Glutamatergic neuron (in vitro differentiated cells): ENCODE results near the gene MRI1. TPM values are rescaled to one million over a fixed set of nuclear protein-coding genes. Genes with fewer than 3 reads are reported as not detected.

ENCODE experiments used
- DNase-seq: peaks from one replicate; pipeline ENCODE4 v3.0.0; 2022
- H3K27ac Mint-ChIP-seq: one replicate; pipeline ENCODE4 v1.8.0; 2020; ENCODE audit warnings: mild to moderate bottlenecking, mixed read lengths, inconsistent platforms; ENCODE audit not compliant: unreplicated experiment
- H3K27me3 Mint-ChIP-seq: one replicate; pipeline ENCODE4 v1.8.0; 2020; ENCODE audit warnings: mild to moderate bottlenecking, moderate library complexity, mixed read lengths, inconsistent platforms; ENCODE audit not compliant: unreplicated experiment
- H3K36me3 Mint-ChIP-seq: one replicate; pipeline ENCODE4 v1.8.0; 2020; ENCODE audit warnings: mild to moderate bottlenecking, mixed read lengths, inconsistent platforms; ENCODE audit not compliant: unreplicated experiment
- H3K4me1 Mint-ChIP-seq: one replicate; pipeline ENCODE4 v1.8.0; 2020; ENCODE audit warnings: mild to moderate bottlenecking, low read depth, mixed read lengths, inconsistent platforms; ENCODE audit not compliant: unreplicated experiment
- H3K4me3 Mint-ChIP-seq: one replicate; pipeline ENCODE4 v1.8.0; 2020; ENCODE audit warnings: mild to moderate bottlenecking, mixed read lengths, inconsistent platforms; ENCODE audit not compliant: unreplicated experiment
- H3K9me3 Mint-ChIP-seq: one replicate; pipeline ENCODE4 v1.8.0; 2020; ENCODE audit warnings: mild to moderate bottlenecking, moderate library complexity, mixed read lengths, inconsistent platforms; ENCODE audit not compliant: unreplicated experiment
- CTCF ChIP-seq: fragments of 200-600 bp; sonication (generic); IDR thresholded peaks from one replicate; pipeline ENCODE4 v1.5.0; 2021; ENCODE audit not compliant: partially characterized antibody, unreplicated experiment
- total RNA-seq: library from RNA; stranded (reverse); fragmentation: NEBNext Ultra II Directional; extraction: Animal tissue kit (Norgen Biotek cat#: 25700); gene quantifications from one replicate; pipeline ENCODE4 v1.2.1, GENCODE V29; 2021; ENCODE audit not compliant: unreplicated experiment

MRI1 gene
- total RNA-seq, 1 donor from 2014 or later: 21.9 TPM

- Mint-ChIP-seq H3K9me3 (peaks cover 1% of the 10 kb centered on the region), H3K36me3 (no peaks in the 10 kb centered on the region), H3K4me3 (no peak overlapping the region), H3K4me1 (peaks cover 3% of the 10 kb centered on the region), H3K27me3 (no peaks in the 10 kb centered on the region), H3K27ac (no peak overlapping the region)
- DNase-seq: no peak
- no peak for TF ChIP-seq CTCF
Observed at GRCh38 chr19:13726323-13726722, 38.0 kb upstream of the MRI1 start.

DNA sequence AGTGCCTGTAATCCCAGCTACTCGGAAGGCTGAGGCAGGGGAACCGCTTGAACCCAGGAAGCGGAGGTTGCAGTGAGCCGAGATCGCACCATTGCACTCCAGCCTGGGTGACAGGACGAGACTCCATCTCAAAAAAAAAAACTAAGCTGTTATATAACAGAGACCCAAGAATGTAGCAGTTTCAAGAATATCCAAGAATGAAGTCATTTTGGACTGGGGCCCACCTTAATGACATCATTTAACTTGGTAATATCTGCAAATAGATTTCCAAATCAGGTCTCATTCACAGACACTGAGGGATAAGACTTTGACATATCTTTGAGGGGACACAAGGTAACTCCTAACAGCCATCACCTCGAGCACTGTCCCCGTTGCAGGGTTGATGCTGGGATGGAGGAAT, 36.5 kb upstream of the MRI1 start:
- DNase-seq: no peak
- no peaks in the 10 kb centered on the region for H3K27me3 Mint-ChIP-seq
- no peak overlapping the region for H3K4me3 Mint-ChIP-seq
- H3K9me3 Mint-ChIP-seq: peaks cover 1% of the 10 kb centered on the region
- H3K27ac Mint-ChIP-seq: no peak overlapping the region
- no peak for TF ChIP-seq CTCF
- H3K4me1 Mint-ChIP-seq: peaks cover 5% of the 10 kb centered on the region
- no peaks in the 10 kb centered on the region for H3K36me3 Mint-ChIP-seq

DNA sequence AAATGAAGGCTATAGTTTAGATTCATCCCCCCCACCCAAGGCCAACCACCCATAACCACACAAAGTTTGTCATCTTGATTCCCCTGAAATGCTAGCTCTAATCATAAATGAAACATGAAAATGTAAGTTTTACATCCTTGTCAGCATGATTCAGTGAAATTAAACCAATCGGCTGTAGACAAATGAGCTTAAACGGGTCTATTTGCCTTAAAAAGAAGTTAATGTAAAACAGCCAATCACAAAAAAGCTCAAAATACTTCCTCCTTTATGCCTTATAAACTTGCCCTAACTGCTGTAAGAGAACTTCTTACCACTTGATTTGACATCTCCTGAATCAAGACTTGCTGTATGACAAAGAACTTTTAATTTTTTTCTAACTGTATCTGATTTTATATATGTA, 34.5 kb upstream of the MRI1 start:
- no peaks in the 10 kb centered on the region for H3K36me3 Mint-ChIP-seq
- H3K27me3 Mint-ChIP-seq: no peaks in the 10 kb centered on the region
- no peak overlapping the region for H3K4me3 Mint-ChIP-seq
- H3K27ac Mint-ChIP-seq: no peak overlapping the region
- TF ChIP-seq CTCF: no peak
- H3K4me1 Mint-ChIP-seq: peaks cover 5% of the 10 kb centered on the region
- peaks cover 1% of the 10 kb centered on the region for H3K9me3 Mint-ChIP-seq
- no peak for DNase-seq

GRCh38 chr19:13731147-13731964, 33.0 kb upstream of the MRI1 start:
- Mint-ChIP-seq H3K9me3 (no peaks in the 10 kb centered on the region), H3K27ac (peak overlapping the region; percentile 87), H3K36me3 (no peaks in the 10 kb centered on the region), H3K4me3 (peak overlapping the region; percentile 86), H3K4me1 (peaks cover 5% of the 10 kb centered on the region), H3K27me3 (no peaks in the 10 kb centered on the region)
- TF ChIP-seq CTCF: no peak
- DNase-seq: peak; percentile 99

DNA sequence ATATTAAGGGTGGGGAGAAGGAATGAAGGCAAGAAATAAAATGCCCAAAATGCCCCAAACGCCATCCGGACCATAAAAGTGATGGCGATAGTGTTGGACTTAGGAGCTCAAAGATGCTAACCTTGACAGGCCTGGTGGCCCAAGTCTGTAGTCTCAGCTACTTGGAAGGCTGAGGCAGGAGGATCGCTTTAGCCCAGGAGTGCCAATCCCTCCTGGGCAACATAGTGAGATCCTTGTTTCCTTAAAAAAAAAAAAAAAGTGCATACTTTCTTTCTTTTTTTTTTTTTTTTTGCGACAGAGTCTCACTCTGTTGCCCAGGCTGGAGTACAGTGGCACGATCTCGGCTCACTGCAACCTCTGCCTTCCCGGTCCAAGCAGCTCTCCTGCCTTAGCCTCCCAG, 32.0 kb upstream of the MRI1 start:
- DNase-seq: no peak
- Mint-ChIP-seq H3K36me3 (no peaks in the 10 kb centered on the region), H3K27me3 (no peaks in the 10 kb centered on the region), H3K27ac (no peak overlapping the region), H3K4me1 (peaks cover 5% of the 10 kb centered on the region), H3K9me3 (peaks cover 1% of the 10 kb centered on the region), H3K4me3 (peak overlapping the region; percentile 86)
- no peak for TF ChIP-seq CTCF
